ENCODE measurements around the gene SCGB1D2. TPM values are rescaled to one million over a fixed set of nuclear protein-coding genes. Genes with fewer than 3 reads are reported as not detected.

The SCGB1D2 gene
- total RNA-seq, 2 donors from 2014 or later, result not detected

DNA sequence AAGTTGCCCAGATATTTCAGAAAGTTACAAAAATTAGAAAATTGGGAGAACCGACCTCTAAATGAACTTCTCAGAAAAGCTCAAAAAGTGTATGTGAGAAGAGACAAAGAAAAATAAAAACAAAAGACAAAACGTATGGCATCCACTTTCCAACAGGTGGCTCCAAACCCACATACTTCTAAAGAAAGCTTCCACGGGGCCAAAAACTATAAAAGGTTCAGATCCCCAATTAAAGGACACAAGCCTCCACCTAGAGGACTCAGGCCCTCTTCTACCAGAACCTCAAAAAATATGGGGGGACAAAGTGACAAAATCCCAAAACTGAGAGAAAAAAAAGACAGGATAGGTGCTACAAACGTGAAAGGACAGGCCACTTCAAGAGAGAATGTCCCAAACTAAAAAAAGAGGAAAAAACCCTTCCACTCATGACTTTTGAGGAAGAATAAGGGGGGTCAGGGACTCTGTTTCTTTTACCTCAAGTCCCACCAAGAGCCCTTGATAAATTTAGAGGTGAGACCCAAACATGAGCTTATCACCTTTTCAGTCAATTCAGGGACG is 24.8 kb upstream of the SCGB1D2 start:
- 48 to 52% methylated on average over 5 of the region's 5 CpGs for WGBS, 2 donors
- H3K4me3 ChIP-seq, result no peak overlapping the region
- H3K4me1 ChIP-seq, result no peaks in the 10 kb centered on the region
- H3K27ac ChIP-seq, result no peak overlapping the region
- TF ChIP-seq, protein P1, sequence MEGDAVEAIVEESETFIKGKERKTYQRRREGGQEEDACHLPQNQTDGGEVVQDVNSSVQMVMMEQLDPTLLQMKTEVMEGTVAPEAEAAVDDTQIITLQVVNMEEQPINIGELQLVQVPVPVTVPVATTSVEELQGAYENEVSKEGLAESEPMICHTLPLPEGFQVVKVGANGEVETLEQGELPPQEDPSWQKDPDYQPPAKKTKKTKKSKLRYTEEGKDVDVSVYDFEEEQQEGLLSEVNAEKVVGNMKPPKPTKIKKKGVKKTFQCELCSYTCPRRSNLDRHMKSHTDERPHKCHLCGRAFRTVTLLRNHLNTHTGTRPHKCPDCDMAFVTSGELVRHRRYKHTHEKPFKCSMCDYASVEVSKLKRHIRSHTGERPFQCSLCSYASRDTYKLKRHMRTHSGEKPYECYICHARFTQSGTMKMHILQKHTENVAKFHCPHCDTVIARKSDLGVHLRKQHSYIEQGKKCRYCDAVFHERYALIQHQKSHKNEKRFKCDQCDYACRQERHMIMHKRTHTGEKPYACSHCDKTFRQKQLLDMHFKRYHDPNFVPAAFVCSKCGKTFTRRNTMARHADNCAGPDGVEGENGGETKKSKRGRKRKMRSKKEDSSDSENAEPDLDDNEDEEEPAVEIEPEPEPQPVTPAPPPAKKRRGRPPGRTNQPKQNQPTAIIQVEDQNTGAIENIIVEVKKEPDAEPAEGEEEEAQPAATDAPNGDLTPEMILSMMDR (IDR thresholded peaks at IDR 0.05), result peak in 4 of 7 experiments; percentile 30 to 45 (median 44)
- TF ChIP-seq POLR2A (IDR thresholded peaks at IDR 0.05), result no peak
- ATAC-seq (no peak), DNase-seq (no peak)
- H3K27me3 ChIP-seq, result no peaks in the 10 kb centered on the region
- intact Hi-C loops (cut with DNase I), result no loop called here
- H3K36me3 ChIP-seq (replicated peaks in 1 of 2; ENCODE audit: insufficient read depth in 1 of 2, low read depth in 2 of 2), result no peaks in the 10 kb centered on the region
- no peaks in the 10 kb centered on the region for H3K9me3 ChIP-seq

DNA sequence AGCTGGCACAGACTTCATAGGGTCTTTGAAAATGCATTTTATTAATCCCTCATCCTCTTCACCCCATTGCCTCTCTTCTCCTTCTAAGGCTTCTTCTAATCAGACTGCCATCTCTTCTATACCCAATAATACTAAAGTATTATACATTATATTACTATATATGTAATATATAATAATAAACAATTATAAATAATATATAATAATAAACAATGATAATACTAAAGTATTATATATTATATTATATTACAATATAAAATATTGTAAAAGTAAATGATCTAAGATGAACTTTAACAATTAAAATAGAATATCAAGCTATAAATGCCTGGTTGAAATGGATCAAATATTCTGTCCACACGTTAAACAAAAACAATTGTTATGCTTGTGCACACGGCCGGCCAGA is 20.5 kb upstream of the SCGB1D2 start:
- intact Hi-C loops (cut with DNase I), result no loop called here
- no peak for TF ChIP-seq POLR2A (IDR thresholded peaks at IDR 0.05)
- TF ChIP-seq, protein P1 (IDR thresholded peaks at IDR 0.05), result no peak
- Histone ChIP-seq H3K4me3 (no peak overlapping the region), H3K27me3 (no peaks in the 10 kb centered on the region), H3K27ac (no peak overlapping the region), H3K4me1 (no peaks in the 10 kb centered on the region), H3K9me3 (peaks cover 0 to 20% (median 0%) of the 10 kb centered on the region in 3 donors), H3K36me3 (replicated peaks in 1 of 2; ENCODE audit: insufficient read depth in 1 of 2, low read depth in 2 of 2) (no peaks in the 10 kb centered on the region)
- DNase-seq, result no peak
- ATAC-seq, result no peak
- 74 to 85% methylated on average over 3 of the region's 3 CpGs for WGBS, 2 donors

DNA sequence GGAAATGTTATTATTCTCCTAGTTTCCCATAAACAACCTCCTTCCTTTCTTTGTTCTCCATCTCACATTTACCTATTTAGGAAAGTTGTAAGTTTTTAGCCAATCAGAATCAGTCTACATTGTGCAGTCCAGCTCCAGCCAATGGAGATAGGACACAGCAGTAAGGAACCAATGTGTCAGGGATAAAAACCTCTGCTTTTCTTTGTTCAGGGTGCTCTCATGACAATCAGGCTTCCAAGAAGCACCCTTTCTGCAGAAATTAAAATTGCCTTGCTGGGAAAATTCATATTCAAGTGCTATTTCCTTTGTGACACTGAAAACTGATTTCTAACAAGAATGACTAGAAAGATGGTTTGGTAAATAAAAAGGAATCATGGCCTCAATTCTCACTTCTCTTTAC is 18.9 kb upstream of the SCGB1D2 start:
- TF ChIP-seq, protein P1 (IDR thresholded peaks at IDR 0.05), result no peak
- TF ChIP-seq POLR2A (IDR thresholded peaks at IDR 0.05), result no peak
- Histone ChIP-seq H3K4me1 (no peaks in the 10 kb centered on the region), H3K27me3 (no peaks in the 10 kb centered on the region), H3K9me3 (peaks cover 0 to 20% (median 0%) of the 10 kb centered on the region in 3 donors), H3K36me3 (replicated peaks in 1 of 2; ENCODE audit: insufficient read depth in 1 of 2, low read depth in 2 of 2) (no peaks in the 10 kb centered on the region), H3K4me3 (no peak overlapping the region), H3K27ac (no peak overlapping the region)
- DNase-seq (no peak), ATAC-seq (no peak)
- intact Hi-C loops (cut with DNase I), result no loop called here

DNA sequence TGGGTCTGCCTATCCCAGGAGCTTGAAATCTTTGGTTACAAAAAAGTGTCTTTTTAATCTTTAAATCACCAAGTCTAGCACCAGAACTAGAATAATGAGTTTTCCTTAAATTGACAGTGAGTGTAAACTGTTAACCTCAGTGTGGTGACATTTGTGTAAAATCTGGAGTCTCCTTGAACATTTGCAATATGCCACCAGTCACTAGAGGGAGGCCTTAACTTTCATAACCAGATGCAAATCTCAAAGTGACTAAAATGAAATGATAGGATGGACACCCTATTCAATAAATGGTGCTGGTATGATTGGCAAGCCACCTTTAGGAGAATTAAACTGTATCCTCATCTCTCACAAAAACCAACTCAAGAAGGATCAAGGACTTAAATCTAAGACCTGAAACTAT is 8.3 kb upstream of the SCGB1D2 start:
- H3K27ac ChIP-seq, result no peak overlapping the region
- TF ChIP-seq POLR2A (IDR thresholded peaks at IDR 0.05), result no peak
- TF ChIP-seq, protein P1 (IDR thresholded peaks at IDR 0.05), result peak in 1 of 7 experiments; percentile 6
- no peaks in the 10 kb centered on the region for H3K27me3 ChIP-seq
- no peaks in the 10 kb centered on the region for H3K36me3 ChIP-seq (replicated peaks in 1 of 2; ENCODE audit: insufficient read depth in 1 of 2, low read depth in 2 of 2)
- no peak for ATAC-seq
- intact Hi-C loops (cut with DNase I), result no loop called here
- H3K4me1 ChIP-seq, result no peaks in the 10 kb centered on the region
- no peak overlapping the region for H3K4me3 ChIP-seq
- no peaks in the 10 kb centered on the region for H3K9me3 ChIP-seq
- no peak for DNase-seq

DNA sequence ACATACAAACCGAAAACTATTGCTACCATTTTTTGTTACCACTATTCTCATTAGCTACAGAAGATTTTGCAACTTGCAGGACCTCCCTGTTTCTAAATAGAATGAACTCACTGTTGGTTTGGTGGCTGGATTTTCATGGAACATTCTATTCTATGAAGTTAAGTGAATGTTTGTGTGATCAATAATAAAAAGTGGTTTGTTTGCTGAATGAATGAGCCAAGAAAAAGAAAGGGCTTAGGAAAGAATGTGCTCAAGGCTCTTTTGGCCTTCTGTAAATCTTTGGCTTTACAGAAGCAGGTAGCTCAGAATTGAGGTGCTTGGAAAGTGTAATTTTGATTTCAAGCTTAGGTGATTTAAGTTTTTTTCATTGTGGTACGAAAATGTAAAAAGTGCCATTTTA is 5.9 kb upstream of the SCGB1D2 start:
- no peaks in the 10 kb centered on the region for H3K27me3 ChIP-seq
- TF ChIP-seq POLR2A (IDR thresholded peaks at IDR 0.05), result no peak
- TF ChIP-seq, protein P1 (IDR thresholded peaks at IDR 0.05), result no peak
- no peak overlapping the region for H3K4me3 ChIP-seq
- H3K27ac ChIP-seq, result no peak overlapping the region
- H3K4me1 ChIP-seq, result no peaks in the 10 kb centered on the region
- DNase-seq (no peak), ATAC-seq (no peak)
- no peaks in the 10 kb centered on the region for H3K36me3 ChIP-seq (replicated peaks in 1 of 2; ENCODE audit: insufficient read depth in 1 of 2, low read depth in 2 of 2)
- WGBS, 2 donors, result 52 to 55% methylated on average over 2 of the region's 2 CpGs
- no peaks in the 10 kb centered on the region for H3K9me3 ChIP-seq
- intact Hi-C loops (cut with DNase I), result no loop called here
